Ishikawa (cell line): ENCODE results near the gene TNPO2.

Experiments
- CREB1 ChIP-seq: IDR thresholded peaks from 2 replicates; pipeline ENCODE4 v1.6.1; 2012; ENCODE audit warnings: low read depth
- EP300 ChIP-seq: IDR thresholded peaks from 2 replicates; pipeline ENCODE4 v1.6.1; 2012; ENCODE audit warnings: borderline replicate concordance
- TAF1 ChIP-seq: IDR thresholded peaks from 2 replicates; pipeline ENCODE4 v1.6.1; 2012; ENCODE audit warnings: low read depth, mild to moderate bottlenecking
- TEAD4 ChIP-seq: IDR thresholded peaks from 2 replicates; pipeline ENCODE4 v1.6.1; 2012
- YY1 ChIP-seq: IDR thresholded peaks from 2 replicates; pipeline ENCODE4 v1.6.1; 2012; ENCODE audit warnings: low read depth
- TF ChIP-seq, protein P1 (sequence below): IDR thresholded peaks from 2 replicates; pipeline ENCODE4 v1.6.1; 2012; ENCODE audit warnings: low read depth, mild to moderate bottlenecking

DNA sequence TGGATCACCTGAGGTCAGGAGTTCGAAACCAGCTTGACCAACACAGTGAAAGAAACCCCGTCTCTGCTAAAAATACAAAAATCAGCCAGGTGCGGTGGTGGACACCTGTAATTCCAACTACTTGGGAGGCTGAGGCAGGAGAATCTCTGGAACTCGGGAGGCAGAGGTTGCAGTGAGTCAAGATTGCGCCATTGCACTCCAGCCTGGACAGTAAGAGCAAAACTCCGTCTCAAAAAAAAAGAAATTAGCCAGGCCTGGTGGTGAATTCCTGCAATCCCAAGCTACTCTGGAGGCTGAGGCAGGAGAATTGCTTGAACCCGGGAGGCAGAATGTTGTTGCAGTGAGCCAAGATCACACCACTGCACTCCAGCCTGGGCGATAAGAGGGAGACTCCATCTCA is 15.1 kb downstream of the TNPO2 start:
- TF ChIP-seq TEAD4 (no peak), EP300 (no peak), YY1 (no peak), TAF1 (no peak), CREB1 (no peak)
- TF ChIP-seq, protein P1, sequence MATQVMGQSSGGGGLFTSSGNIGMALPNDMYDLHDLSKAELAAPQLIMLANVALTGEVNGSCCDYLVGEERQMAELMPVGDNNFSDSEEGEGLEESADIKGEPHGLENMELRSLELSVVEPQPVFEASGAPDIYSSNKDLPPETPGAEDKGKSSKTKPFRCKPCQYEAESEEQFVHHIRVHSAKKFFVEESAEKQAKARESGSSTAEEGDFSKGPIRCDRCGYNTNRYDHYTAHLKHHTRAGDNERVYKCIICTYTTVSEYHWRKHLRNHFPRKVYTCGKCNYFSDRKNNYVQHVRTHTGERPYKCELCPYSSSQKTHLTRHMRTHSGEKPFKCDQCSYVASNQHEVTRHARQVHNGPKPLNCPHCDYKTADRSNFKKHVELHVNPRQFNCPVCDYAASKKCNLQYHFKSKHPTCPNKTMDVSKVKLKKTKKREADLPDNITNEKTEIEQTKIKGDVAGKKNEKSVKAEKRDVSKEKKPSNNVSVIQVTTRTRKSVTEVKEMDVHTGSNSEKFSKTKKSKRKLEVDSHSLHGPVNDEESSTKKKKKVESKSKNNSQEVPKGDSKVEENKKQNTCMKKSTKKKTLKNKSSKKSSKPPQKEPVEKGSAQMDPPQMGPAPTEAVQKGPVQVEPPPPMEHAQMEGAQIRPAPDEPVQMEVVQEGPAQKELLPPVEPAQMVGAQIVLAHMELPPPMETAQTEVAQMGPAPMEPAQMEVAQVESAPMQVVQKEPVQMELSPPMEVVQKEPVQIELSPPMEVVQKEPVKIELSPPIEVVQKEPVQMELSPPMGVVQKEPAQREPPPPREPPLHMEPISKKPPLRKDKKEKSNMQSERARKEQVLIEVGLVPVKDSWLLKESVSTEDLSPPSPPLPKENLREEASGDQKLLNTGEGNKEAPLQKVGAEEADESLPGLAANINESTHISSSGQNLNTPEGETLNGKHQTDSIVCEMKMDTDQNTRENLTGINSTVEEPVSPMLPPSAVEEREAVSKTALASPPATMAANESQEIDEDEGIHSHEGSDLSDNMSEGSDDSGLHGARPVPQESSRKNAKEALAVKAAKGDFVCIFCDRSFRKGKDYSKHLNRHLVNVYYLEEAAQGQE = no peak
